LoVo (cell line): ENCODE results near the gene SLC26A4.
A peak's percentile ranks its signal among the peaks of the same experiment; 100 is the strongest.

Source experiments
- DNase-seq: peaks from one replicate; pipeline ENCODE4 v3.0.0-alpha.2; 2016; ENCODE audit warnings: low spot score

The SLC26A4 gene

DNA sequence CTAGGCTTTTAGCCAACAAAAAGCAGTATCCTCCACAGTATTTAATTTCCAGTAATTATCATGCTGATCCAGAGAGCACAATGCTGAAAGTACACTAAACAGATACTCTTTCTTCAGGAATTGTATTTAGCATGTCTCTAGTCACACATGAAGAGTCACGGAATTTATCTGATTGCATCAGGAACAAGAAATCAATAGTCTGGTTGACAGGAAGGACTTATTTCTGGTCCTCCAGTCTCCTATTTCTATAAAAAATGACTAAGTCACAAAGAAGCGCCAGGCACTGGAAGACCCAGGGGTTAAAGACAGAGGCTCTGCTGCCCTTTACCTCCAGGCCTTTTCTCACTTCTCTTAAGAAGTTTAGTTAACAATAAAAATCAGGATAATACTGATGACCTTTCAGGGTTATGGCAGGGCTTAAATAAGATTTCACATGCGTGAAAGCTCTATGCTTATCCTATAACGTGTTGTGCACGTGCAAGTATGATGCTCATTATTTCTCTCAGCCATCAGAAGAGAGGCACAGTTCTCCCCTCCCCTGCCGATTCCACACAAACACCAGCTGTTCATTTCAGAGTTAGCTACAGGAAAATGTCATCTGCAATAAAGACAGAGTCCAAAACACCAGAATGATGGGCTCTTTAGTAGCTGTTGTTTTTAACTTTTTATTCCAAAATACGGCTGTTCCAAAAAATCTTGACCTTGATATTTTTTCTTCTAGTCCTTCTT lies 36.9 kb downstream of the SLC26A4 start:
- no peak for DNase-seq

DNA sequence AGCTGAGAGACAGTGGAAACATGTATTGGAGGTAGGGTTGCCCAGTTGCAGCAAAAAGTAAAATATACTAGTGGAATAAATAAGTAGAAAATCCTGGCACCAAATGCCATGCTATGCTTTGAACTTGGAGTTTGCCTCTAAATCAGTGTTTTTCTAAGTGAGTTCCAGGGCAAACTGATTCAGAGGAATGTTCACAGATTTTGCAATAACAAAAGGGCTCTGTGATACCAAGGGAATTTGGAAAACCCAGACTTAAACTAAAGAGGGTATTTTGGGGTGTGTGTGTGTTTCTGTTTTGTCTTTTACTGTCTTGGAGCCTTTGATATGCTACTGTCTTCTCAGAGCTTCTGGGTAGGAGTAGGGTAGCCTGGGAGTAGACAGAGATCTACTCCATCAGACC lies 39.9 kb downstream of the SLC26A4 start:
- DNase-seq: no peak

DNA sequence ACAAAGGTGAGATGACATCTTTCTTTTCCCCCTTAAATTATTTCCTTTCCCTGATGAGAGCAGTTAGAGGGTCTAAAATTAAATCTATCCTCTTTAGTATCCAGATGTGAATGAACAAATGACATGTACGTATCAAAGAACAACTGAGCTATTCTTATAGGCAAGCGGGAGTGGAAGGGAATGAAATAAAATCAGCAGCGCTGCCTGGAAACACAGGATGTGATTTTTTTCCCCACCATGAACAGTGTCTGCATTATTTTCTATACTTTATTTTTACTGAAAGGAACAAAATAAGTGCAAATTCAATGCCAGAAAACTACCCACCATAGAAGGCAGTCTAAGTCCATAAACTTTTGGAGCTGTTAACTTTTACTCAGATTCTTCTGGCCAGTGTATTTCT lies 40.6 kb downstream of the SLC26A4 start:
- DNase-seq: no peak

DNA sequence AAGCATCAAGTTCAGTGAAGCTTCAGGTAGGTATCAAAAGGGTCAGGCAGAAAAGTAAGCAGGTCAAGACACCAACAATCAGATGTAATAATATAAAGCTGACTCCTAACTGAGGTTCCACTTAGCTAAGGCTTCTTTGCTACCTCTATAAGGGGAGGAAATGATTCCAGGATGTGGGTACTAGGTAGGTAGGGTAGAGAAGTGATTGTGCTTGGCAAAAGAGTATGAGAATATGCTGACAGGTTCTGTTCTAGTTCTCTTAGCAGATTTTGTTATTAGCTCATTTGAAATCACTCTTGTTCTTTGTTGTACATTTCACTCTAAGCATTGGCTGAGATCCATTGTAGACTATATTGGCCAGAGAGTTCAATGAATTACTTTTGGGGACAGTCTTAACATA lies 42.6 kb downstream of the SLC26A4 start:
- no peak for DNase-seq

DNA sequence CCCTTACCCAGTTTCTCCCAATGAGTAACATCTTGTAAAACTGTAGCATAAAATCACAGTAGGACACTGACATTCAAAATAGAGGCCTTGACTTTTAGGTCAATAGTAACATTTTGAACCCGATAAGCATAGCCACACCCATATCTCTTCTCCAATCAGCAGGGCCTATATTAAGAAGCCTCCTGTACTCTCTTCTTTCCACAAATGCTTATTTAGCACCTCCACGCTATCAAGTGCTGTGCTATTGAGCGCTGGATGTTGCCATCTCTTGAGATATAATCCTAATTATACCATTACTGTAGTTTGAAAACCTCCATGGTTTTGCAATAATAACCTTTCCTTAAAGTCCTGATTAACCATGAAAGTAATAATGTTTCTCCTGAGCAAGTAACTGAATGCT lies 43.2 kb downstream of the SLC26A4 start:
- no peak for DNase-seq

DNA sequence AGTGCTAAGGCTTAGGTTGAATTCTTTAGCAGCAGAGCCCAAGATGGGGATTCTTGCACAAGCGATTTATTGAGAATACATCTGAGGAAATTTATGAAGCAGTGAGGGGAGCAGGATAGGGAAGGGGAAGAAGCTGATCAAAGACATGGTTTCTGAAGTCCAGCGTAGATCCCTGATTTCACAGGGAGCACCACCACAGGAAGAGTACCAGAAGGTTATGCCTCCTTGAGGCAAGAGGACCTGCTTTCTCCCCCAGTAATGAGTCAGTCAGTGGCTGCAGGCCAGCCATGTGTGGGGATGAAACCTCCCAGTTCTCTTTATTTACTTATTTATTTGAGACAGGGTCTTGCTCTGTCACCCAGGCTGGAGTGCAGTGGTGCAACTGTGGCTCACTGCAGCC lies 48.3 kb downstream of the SLC26A4 start:
- DNase-seq: no peak

DNA sequence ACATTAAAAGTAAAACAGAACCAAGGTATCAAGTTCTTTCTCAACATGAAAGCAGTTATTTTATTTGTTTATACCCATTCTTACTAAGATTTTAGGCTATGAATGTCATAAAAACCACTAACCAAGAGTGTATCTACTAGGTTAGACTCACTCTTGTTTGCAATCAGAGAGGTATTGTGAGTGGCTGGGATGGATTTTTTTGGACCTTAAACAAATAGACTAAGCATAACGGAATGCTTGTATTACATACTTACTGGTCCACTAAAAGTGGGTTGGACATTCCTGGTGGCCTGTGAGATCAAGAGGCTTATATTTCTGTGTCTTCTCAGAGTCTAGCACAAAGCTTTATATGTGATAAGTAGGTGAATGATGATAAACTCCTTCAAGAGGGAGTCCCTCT lies 50.7 kb downstream of the SLC26A4 start:
- DNase-seq: no peak

DNA sequence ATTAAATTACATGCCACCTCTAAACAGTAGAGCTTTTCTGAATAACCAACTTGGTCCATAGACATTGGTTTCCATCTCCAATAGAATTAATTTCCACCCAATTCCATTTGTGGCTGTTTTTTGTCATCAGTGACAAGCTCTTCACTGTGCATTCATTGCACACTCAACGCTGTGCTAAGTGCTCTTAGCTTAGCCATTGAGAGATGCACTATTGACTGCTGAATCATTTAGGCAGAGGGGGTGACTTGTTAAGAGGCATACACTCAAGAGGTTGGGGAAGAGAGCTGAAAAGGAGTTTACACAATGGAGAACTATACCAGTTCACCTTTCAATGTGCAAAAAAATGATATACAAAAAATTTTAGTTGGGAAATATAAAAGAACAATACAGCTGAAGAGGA lies 51.4 kb downstream of the SLC26A4 start:
- DNase-seq: no peak

DNA sequence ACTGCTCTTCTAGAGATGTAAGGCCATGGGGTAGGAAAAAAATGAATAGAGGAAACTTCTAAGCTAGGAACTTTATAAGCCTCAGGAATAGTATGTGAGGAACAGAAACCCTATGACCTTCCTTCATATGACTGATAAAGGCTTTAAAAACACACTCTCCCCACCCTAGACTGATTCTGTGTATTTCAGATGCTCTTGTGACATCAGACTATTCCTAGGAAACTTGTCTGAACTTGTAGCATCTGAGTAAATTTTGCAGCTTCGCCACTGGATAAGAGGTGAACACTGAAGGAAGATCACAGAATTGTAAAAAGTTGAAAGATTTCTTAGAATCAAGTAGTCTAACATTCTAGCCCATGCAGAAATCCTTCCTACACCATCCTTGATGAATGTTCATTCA lies 52.3 kb downstream of the SLC26A4 start:
- no peak for DNase-seq

DNA sequence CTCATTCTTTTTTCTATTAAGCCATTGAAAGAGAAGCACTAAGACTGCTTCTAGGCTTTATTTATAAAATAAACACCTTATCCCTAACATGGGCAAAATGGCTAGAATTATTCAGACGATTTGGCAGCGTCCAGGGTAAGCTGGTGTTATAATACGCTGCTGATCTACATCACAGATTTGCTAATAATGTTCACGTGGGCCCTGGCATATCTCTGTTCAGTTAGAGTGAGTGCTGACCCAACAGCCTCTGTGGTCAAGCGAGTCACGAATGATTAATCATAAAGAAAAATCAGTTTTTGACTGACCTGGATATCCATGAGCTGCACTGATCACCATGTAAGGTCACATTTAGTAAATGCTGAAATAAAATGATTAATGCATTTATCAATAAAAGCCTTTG lies 54.9 kb downstream of the SLC26A4 start:
- no peak for DNase-seq

DNA sequence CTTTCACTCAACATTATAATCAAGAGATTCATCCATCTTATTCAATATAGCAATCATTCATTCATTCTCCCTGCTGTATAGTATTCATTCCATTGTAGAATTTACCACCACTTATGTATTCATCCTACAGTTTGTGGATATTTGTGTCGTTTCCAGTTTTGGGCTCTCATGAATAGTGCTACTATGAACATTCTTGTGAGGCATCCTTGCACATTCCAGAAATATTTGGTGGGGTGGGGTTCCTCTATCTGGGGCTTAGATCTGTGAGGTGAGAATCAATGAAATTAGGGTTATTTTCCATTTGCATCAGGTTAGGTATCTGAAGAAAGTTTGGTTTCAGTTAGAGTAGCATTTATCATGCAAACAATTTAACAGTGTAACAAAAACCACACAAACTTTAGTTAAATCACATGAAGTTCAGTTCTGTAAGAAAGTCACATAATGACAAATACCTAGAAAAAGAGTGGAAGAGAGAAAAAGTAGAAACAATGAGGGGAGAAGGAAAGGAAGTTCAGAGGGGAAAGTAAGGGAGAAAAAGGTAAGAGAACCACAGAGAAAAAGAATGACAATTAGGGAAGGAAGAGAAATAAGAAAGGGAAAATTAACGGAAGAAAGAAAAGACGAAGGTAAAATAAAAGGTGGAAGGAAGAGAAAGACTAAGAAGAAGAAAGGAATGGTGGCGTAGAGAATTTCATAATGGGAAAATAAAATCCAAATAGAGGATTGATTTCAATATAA lies 58.0 kb downstream of the SLC26A4 start:
- DNase-seq: no peak

DNA sequence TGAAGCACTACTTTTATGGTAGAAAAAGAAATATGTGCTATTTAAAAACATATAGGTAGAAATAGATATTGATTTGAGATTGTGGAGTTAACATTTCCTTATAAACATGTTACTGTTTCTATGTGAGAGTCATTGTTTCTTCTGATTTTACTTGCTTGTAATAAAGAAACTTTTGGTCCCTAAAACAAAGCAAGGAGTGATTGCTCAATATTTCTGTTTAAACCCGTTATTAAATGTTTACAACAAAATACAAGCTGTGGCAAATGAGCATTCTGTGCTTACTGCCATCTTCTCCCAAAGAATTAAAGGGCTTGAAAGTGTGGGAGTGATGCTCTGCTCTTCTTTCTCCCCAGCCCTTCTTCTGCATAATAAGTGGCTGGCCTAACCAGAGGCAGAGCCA lies 60.7 kb downstream of the SLC26A4 start:
- no peak for DNase-seq

DNA sequence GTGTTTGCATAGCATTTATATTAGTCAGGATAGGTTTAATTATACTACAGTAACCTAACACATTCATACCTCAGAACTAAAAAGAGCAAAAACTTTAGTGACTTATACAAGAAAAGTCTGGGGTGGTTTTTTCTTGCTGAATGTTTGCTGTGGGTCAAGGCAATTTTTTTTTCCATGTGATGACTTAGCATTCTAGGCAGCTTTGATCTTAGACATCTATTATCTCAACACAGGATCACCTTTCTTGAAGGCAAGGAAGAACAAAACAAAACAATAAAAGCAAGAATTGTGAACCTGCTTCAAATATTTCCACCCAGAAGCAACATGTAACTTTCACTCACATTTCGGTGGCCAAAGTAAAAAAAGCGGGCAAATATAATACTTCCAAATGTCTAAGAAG lies 62.6 kb downstream of the SLC26A4 start:
- no peak for DNase-seq

DNA sequence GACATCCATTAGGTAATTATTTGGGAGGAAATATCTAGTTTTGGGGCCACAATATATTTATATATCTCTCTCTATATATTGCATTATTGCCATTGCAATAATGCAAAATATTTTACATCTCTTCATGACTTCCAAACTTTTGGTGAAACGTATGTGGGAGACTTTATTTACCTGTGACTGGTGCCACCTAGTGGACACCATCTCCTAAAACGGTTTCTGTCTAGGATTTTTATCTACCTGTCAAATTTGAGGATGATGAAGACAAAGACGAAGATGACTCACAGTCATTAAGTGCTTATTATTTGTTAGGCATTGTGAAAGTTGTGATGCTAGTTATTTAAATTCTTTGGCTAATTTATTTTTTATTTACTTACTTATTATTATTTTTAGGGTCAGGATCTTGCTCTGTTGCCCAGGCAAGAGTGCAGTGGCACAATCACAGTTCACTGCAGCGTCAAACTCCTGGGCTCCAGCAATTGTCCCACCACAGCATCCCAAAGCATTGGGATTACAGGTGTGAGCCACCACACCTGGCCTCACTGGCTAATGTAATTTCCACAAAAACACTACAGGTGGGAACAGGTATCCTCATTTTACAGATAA lies 64.6 kb downstream of the SLC26A4 start:
- peak; percentile 62 for DNase-seq

DNA sequence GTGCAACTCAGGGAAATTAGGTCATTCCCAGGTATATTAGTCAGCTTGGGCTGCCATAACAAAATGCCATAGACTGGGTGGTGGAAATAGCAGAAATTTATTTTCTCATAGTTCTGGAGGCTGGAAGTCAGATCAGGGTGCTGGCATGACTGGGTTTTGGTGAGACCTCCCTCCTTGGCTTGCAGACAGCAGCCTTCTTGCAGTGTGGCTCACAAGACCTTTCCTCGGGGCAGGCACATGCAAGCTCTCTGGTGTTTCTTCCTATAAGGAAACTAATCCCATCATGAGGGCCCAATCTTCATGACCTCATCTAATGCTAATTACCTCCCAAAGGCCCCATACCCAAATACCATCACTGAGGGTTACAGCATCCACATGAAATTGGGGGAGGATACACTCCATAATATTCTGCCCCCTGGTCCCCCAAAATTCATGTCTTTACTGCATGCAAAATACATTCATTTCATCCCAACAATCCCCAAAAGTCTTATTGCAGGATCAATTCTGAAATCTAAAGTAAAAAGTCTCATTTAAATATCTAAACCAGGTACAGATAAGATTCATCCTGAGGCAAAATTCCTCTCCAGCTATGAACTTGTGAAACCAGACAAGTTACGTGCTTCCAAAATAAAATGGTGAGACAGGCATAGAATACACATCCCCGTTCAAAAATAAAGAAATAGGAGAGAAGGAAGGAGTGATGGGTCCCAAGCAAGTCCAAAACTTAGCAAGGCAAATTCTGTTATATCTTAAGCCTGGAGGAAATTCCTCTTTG lies 65.9 kb downstream of the SLC26A4 start:
- no peak for DNase-seq

DNA sequence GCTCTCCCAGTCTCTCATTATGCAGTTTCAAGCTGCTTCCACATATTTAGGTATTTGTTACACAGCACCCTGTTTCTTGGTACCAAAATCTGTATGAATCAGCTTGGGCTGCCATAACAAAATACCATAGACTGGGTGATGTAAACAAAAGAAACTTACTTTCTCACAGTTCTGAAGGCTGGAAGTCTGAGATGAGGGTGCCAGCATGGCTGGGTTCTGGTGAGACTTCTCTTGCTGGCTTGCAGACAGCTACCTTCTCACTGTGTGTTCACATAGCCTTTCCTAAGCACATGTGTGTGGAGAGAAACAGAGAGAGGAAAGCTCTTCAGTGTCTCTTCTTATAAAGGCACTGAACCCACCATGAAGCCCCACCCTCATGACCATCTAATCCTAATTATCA lies 67.6 kb downstream of the SLC26A4 start:
- DNase-seq: no peak

DNA sequence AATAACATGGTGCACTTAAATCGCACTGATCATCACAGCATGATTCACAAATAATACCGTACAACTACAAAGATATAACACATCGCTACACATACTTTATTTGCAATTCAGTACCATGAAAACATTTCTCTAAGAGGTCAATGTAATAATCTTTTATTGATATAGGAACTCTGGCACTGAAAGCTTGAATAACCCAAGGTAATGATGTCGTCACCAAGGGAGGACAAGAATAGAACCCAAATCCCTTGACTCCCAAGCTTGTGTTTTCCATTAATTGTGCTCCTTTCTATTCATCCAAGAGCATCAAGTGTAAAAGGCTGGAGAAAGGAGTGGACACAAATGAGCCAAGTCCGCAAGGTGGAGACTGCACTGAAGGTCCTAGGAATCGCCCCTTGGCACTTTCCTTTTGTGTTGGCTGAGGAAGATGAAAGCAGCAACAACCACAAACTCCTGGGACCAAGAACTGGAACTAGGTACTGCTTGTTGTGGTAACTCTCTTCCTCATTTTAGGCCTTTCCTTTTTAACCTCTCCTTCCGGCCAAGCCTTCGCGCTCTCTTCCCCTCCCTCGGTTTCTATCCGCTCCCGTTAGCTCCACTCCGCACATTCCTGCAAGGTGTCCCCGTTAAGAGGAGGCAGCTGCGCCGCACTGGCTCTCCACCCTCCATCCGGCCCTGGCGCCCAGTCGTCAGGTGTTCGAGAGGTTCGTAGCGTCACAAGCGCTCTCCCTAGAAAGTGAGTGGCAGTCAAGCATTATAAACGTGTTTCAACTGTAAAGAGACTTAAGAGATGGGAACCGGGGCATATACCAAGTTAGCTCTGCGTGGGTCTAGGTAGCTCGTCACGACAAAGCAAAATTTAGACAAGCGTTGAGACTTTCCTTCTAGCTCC lies 82.3 kb downstream of the SLC26A4 start:
- no peak for DNase-seq

DNA sequence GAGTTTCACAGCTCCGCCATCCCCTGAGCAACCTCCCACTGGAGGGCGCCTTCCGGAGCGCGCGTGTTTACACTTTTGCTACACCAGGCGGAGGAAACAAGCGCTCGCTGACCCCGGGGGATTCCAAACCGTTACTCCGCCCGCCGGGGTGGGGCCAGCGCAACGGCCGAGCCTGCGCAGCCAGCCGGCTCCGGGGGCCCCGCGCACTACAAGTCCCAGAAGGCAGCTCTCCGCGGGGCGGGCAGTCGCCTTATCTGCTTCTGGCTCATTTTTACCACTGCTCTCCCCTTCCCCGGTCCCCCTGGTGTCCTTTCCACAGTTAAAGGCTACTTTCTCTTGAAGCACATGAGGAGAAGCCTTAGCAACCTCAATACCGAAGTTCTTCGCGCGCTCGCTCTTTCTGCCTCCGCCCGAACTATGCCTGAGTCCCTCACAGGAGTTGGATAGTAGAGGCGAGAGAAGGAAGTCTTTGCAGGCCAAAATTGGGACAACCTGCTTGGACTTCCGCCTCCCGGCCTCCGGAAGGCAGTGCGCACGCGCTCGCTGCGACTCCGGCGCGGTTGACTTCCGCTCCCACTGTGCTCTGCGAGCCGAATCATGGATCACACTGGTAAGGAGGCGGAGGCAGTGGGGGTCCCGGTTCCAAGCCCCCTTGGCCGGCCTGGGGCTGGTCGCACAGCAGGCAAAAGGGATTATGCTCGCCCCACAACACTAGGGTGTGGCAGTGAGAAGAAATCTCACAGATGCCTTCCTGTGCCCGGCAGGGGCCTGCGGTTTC lies 83.1 kb downstream of the SLC26A4 start, which contains the start of gene CBLL1:
Gene CBLL1, plus strand, starts transcription at position 576 of the 778 bp plus-strand sequence. Its CDS starts 22 bp downstream, at position 598.
- DNase-seq: peak; percentile 99

DNA sequence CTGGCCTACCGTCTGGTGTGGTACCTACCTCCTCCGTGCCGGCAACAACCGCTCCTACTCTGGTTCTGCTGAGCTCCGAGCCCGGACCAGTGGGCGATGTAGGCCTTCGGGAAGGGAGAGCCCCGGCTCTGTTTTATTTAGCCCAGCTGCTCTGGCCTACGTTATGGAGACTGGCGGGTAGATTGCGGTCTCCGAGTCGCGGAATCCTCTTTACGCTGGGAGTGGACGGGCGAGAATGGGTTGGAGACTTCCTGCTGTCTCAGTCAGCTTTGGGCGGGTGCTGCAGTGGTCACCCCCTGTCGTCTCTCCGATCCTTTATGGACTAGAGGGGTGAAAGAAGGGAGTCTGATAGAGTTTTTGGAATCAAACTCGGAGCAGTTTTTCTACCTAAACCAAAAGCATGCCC lies 83.7 kb downstream of the SLC26A4 start:
- DNase-seq: no peak

DNA sequence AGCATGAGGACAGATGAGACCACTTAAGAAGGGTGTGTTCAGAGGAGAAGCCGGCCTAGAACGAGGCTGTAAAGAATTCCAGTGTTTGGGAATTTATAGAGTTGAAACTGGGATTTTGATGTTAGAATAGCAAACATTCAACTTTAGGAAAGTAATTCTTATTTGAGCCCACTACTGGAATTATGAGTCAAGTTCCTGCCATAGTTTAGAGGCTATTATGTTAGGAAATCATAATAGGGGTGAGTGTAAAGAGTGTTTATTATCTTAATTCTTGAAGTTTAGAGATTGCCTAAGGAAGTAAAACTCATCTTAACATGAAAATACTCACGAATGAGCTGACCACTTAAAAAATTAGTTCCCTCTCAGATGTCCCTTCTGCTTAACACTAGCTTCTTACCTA lies 85.4 kb downstream of the SLC26A4 start:
- DNase-seq: no peak

DNA sequence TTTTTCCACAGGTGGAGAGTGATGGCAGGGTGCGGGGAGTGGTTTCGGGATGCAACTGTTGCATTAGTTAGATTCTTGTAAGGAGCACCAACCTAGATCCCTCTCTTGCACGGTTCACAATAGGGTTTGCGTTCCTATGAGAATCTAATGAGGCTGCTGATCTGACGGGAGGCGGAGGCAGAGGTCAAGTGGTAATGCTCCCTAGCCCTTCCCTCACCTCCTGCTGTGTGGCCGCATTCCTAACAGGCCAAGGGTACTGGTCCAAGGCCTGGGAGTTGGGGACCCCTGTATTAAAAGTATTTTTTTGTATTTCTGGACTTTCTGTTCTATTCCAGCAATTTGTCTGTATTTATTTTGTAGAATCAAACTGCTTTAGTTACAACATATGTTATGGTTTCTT lies 90.5 kb downstream of the SLC26A4 start:
- no peak for DNase-seq
